Activated naive CD4-positive, alpha-beta T cell treated with anti-CD3 and anti-CD28 coated beads, Interleukin-2, amount 10 ng/mL, durations not matched to agents 7 days and 5 days (primary cell): ENCODE results near the gene BAK1.

ENCODE experiments used
- CTCF ChIA-PET: fragments of 350-600 bp; sonication (Branson Sonifier 250); formaldehyde crosslinking; loops from one replicate; lab custom pipeline; 2021; ENCODE audit warnings: antibody characterized with exemption; lab: Charles Lee
- DNase-seq: peaks from one replicate; pipeline ENCODE4 v3.0.0-alpha.2; 2020
- H3K27ac Mint-ChIP-seq: one replicate; pipeline ENCODE4 v1.8.0; 2021; ENCODE audit warnings: mild to moderate bottlenecking, moderate library complexity, mixed read lengths
- H3K27me3 Mint-ChIP-seq: one replicate; pipeline ENCODE4 v1.8.0; 2021; ENCODE audit warnings: mild to moderate bottlenecking, mixed read lengths
- H3K36me3 Mint-ChIP-seq: one replicate; pipeline ENCODE4 v1.8.0; 2021; ENCODE audit warnings: mixed read lengths
- H3K4me1 Mint-ChIP-seq: one replicate; pipeline ENCODE4 v1.8.0; 2021; ENCODE audit warnings: mixed read lengths
- H3K4me3 Mint-ChIP-seq: one replicate; pipeline ENCODE4 v1.8.0; 2021; ENCODE audit warnings: mild to moderate bottlenecking, moderate library complexity, mixed read lengths
- H3K9me3 Mint-ChIP-seq: one replicate; pipeline ENCODE4 v1.8.0; 2021; ENCODE audit warnings: mixed read lengths

BAK1 gene

DNA sequence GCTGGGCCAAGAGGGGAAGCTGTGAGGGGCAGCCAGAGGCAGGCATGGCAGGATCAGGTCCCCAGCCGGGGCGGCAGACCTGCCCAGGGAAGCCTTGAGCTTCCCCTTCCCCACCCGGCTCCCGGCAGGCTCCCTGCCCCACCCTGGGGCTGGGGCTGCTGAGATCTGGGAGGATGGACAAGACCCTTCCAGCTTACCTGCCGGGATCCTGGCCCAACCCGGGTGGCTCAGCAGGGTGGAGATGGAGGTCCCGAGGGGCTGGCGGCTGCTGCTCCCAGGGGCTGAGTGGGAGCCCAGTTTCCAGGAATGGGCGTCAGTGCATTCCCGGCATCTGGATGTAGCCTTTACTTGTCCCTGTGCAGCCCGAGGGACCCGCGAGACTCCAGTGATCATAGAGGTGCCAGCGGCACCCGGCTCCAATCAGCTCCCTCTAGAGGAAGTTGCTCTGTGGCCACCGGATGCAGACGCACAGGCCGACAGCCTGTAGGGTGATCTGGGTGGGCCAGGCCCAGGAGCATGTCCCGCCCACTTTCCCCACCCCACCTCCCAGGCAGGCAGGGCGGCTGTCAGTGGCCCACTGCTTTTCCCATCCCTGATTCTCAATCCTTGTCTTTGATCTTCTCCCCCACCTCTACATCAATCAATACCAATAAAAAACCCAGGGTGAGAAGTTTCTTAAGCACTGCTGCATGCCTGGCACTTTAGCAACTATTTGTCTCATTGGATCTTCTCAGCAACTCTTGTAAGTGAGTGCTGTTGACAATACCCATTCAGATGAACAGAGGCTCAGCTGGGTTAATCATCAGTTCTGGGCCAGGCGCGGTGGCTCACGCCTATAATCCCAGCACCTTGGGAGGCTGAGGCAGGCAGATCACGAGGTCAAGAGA lies at the start of gene BAK1:
BAK1 (minus strand) TSS at position 449 of the 887 bp plus-strand sequence. CDS start 2,672 bp downstream, outside the sequence.
- Mint-ChIP-seq H3K4me1 (peaks cover 51% of the 10 kb centered on the region), H3K36me3 (peaks cover 28% of the 10 kb centered on the region), H3K27me3 (no peaks in the 10 kb centered on the region), H3K27ac (peak within 1 kb of the TSS; percentile 94), H3K9me3 (no peaks in the 10 kb centered on the region), H3K4me3 (peak within 1 kb of the TSS; percentile 94)
- peak; percentile 93 for DNase-seq
- CTCF ChIA-PET: interaction anchor here (0.6 to 3.2 kb wide), 11 partner anchors 10 to 319 kb away, joined by 3 to 9 read pairs (median 5); partner anchors contain the start of genes CUTA and ZBTB9

- CTCF ChIA-PET: interaction anchor here (0.9 kb wide), 1 partner anchor 21 kb away, joined by 3 read pairs; no protein-coding TSS in a partner anchor
- no peak for DNase-seq
- Mint-ChIP-seq H3K27ac (peak overlapping the region; percentile 73), H3K9me3 (no peaks in the 10 kb centered on the region), H3K4me1 (peaks cover 69% of the 10 kb centered on the region), H3K4me3 (no peak overlapping the region), H3K27me3 (no peaks in the 10 kb centered on the region), H3K36me3 (peaks cover 43% of the 10 kb centered on the region)
These were observed 48.4 kb upstream of the BAK1 start for GRCh38 chr6:33628401-33628964.

DNA sequence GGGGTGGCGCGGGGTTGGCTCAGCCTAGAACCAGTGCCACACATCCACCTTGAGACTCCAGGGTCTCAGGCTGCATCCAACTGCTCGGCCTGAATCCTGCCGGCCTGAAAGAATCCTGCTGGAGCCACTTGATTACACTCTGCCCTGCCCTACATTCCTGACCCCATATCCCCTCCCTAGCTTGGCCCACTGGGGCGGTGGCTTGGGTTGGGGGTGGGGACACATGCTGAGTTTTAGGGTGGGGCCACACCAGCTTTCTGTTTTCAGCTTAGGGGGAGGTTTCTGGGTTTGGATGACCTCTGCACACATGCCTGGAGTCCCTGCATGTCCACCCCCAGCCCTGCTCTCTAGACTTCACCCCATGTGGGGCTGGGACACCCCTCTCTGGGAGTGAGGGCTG lies 47.8 kb upstream of the BAK1 start:
- H3K27me3 Mint-ChIP-seq: no peaks in the 10 kb centered on the region
- peaks cover 70% of the 10 kb centered on the region for H3K4me1 Mint-ChIP-seq
- no peaks in the 10 kb centered on the region for H3K9me3 Mint-ChIP-seq
- no peak overlapping the region for H3K27ac Mint-ChIP-seq
- peaks cover 43% of the 10 kb centered on the region for H3K36me3 Mint-ChIP-seq
- DNase-seq: no peak
- H3K4me3 Mint-ChIP-seq: no peak overlapping the region
- CTCF ChIA-PET: interaction anchor here (0.9 kb wide), 1 partner anchor 21 kb away, joined by 3 read pairs; no protein-coding TSS in a partner anchor

DNA sequence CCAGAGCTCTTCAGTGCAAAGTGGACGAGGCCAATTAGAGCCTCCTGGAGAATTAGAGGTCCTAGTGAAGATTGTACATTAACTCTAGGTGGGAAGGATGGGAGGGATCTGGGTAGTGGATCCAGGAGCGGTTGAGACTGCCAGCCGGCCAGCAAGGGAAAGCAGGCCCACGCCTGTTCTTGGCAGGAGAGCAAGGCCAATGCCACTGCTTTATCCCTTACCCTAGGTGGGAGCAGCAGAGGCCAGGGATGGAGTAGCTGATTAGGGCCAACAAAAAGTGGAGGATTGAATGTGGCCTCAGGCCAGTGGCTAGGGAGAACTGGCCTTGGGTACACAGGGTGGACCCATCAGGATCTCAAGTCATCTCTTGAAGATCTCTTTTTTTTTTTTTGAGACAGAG lies 44.8 kb upstream of the BAK1 start:
- Mint-ChIP-seq H3K36me3 (peaks cover 28% of the 10 kb centered on the region), H3K4me1 (peaks cover 59% of the 10 kb centered on the region), H3K27me3 (no peaks in the 10 kb centered on the region), H3K9me3 (no peaks in the 10 kb centered on the region), H3K27ac (no peak overlapping the region), H3K4me3 (no peak overlapping the region)
- CTCF ChIA-PET: interaction anchor here (1.5 kb wide), 1 partner anchor 38 kb away, joined by 3 read pairs; no protein-coding TSS in a partner anchor
- DNase-seq: no peak

GRCh38 chr6:33623895-33624381 lies 43.9 kb upstream of the BAK1 start:
- peak overlapping the region; percentile 86 for H3K4me3 Mint-ChIP-seq
- CTCF ChIA-PET: interaction anchor here (1.5 kb wide), 1 partner anchor 37 kb away, joined by 3 read pairs; no protein-coding TSS in a partner anchor
- H3K27me3 Mint-ChIP-seq: no peaks in the 10 kb centered on the region
- no peaks in the 10 kb centered on the region for H3K9me3 Mint-ChIP-seq
- DNase-seq: no peak
- H3K4me1 Mint-ChIP-seq: peaks cover 64% of the 10 kb centered on the region
- H3K27ac Mint-ChIP-seq: peak overlapping the region; percentile 35
- peaks cover 28% of the 10 kb centered on the region for H3K36me3 Mint-ChIP-seq

DNA sequence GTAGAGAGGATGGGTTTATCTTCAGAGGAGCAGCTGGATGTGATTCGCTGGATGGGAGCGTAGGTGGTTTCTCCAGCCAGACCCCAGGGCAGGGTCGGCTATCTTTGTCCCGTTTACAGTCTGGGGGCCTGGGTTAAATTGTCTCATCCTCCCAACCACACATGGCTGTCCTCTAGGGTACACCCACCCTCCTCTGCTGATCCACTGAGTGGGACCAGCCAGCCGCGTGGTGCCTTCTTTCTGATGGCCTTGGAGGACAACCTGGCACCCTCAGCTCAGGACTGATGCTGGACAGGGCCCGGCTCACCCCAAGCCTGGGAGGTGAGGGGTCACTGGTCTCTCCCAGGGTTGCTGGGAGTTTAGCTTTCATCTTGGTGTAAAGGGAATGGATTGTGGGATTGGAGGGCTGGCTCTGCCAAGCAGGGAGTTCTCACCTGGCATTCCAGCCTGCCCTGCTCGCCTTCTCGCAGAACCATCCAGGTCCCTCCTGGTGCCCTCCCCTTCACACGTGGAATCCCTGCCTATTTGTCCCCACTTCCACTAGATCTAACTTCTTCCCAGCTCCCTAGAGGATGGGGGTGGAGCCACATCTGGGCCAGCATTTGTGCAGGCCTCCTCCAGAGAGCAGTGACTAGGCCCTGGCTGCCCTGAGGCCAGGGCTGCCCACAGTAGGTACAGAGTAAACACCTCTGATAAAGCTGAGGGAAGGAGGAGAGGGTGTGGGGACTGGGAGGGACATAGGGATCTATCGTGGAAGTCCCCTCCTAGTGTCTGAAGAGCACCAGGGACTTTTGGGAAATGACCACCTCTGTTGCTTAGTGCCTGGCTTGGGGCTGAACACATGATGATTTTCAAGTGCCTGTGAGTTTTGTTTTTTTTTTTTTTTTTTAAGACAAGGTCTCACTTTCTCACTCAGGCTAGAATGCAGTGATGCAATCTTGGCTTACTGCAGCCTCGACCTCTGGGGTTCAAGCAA lies 42.7 kb upstream of the BAK1 start:
- CTCF ChIA-PET: interaction anchor here (1.8 to 2.3 kb wide), 3 partner anchors 10 to 78 kb away, joined by 6 to 12 read pairs (median 11); no protein-coding TSS in a partner anchor
- Mint-ChIP-seq H3K4me3 (peak overlapping the region; percentile 86), H3K27ac (peak overlapping the region; percentile 77), H3K27me3 (no peaks in the 10 kb centered on the region), H3K9me3 (no peaks in the 10 kb centered on the region), H3K36me3 (peaks cover 23% of the 10 kb centered on the region), H3K4me1 (peaks cover 63% of the 10 kb centered on the region)
- DNase-seq: no peak

DNA sequence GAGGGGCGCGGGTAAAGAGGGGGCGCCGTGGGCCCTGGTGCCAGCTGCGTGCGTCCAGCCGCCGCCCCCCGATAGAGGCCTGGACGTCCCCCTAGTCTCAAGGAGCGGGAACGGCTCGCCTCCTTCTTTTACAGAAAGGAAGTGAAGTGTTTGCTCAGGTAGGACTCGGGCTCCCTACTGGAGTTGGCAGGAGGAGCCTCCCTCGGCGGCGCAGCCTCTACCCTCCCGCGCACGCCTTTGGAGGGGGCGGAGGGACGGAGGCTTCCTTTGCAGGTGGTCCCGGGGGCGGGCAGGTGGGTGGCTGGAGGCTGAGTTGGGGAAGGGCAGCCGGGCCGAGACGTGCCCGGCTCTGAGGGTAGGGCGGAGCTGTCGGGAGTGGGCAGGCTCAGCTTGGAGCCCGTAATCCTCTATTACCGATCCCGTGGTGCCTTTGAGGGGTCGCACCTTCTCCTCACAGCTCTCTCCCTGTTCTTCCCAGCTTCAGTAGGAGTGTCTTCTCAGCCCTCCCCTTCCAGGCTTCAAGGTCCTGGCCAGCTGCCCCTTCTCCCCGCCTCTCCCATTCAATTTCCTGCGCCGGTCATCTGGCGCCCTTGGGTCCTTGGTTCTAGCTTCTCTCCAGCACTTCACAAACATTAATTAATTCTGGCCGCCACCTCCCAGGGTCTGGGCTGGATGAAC lies 41.8 kb upstream of the BAK1 start:
- CTCF ChIA-PET: interaction anchor here (0.5 to 2.3 kb wide), 4 partner anchors 11 to 79 kb away, joined by 3 to 12 read pairs (median 8); no protein-coding TSS in a partner anchor
- Mint-ChIP-seq H3K36me3 (peaks cover 23% of the 10 kb centered on the region), H3K27ac (peak overlapping the region; percentile 77), H3K4me1 (peaks cover 61% of the 10 kb centered on the region), H3K9me3 (no peaks in the 10 kb centered on the region), H3K27me3 (no peaks in the 10 kb centered on the region), H3K4me3 (peak overlapping the region; percentile 86)
- DNase-seq: peak; percentile 68

- peak; percentile 86 for DNase-seq
- Mint-ChIP-seq H3K4me1 (peaks cover 66% of the 10 kb centered on the region), H3K9me3 (no peaks in the 10 kb centered on the region), H3K36me3 (peaks cover 19% of the 10 kb centered on the region), H3K4me3 (peak within 1 kb of the TSS; percentile 93), H3K27me3 (no peaks in the 10 kb centered on the region), H3K27ac (peak within 1 kb of the TSS; percentile 95)
- CTCF ChIA-PET: interaction anchor here (0.5 to 2.3 kb wide), 7 partner anchors 10 to 80 kb away, joined by 3 to 12 read pairs (median 6); no protein-coding TSS in a partner anchor
These were observed 41.0 kb upstream of the BAK1 start, which contains the start of gene ITPR3 for GRCh38 chr6:33620856-33621710. Gene ITPR3 (plus strand): TSS chr6:33621322. CDS start chr6:33621603, 281 bp downstream.

DNA sequence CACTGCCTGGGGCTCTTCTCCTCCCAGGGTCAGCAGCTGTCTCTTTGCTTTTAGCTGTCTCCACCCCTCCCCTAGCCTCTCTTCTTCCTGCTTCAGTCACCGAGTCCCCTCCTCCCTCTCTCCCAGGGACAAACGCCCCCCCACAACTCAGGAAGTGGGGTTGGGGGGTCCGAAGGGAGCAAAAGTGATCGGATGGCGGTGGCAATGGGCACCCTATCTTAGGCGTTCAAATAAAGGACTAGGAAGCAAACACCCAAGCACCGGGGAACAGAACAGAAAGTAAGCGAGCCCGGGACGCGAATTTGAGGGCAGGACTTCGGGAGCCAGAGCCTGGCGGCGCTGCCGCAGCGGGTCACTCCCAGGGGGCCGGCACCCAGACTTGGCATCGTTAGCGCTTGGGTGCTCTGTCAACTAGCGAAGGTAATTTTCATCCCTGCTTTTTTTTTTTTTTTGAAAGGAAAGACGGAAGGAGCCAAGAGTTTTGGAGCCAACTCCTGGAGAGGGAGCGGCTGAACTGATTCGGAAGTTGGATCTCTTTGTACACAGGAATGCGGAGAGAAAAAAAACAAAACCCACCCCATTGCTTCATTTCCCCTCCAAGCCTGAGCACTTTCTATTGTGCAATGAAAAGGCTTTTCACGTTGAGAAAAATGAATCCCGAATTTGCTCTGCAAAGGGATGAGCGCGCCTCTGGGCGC lies 40.2 kb upstream of the BAK1 start:
- no peaks in the 10 kb centered on the region for H3K9me3 Mint-ChIP-seq
- DNase-seq: peak; percentile 69
- CTCF ChIA-PET: interaction anchor here (0.9 to 2.3 kb wide), 6 partner anchors 9 to 81 kb away, joined by 3 to 11 read pairs (median 6); no protein-coding TSS in a partner anchor
- peaks cover 65% of the 10 kb centered on the region for H3K4me1 Mint-ChIP-seq
- H3K27me3 Mint-ChIP-seq: no peaks in the 10 kb centered on the region
- peak overlapping the region; percentile 93 for H3K4me3 Mint-ChIP-seq
- peak overlapping the region; percentile 95 for H3K27ac Mint-ChIP-seq
- peaks cover 17% of the 10 kb centered on the region for H3K36me3 Mint-ChIP-seq

GRCh38 chr6:33619166-33619840 lies 39.2 kb upstream of the BAK1 start:
- DNase-seq: no peak
- H3K4me1 Mint-ChIP-seq: peaks cover 59% of the 10 kb centered on the region
- CTCF ChIA-PET: interaction anchor here (0.9 to 3.7 kb wide), 3 partner anchors 11 to 40 kb away, joined by 3 to 18 read pairs (median 8); no protein-coding TSS in a partner anchor
- H3K4me3 Mint-ChIP-seq: peak overlapping the region; percentile 93
- peaks cover 11% of the 10 kb centered on the region for H3K36me3 Mint-ChIP-seq
- no peaks in the 10 kb centered on the region for H3K27me3 Mint-ChIP-seq
- peak overlapping the region; percentile 95 for H3K27ac Mint-ChIP-seq
- no peaks in the 10 kb centered on the region for H3K9me3 Mint-ChIP-seq

- no peak overlapping the region for H3K4me3 Mint-ChIP-seq
These were observed 36.8 kb upstream of the BAK1 start for GRCh38 chr6:33616913-33617312.

More at GRCh38 chr6:33616913-33617312, 36.8 kb upstream of the BAK1 start:
- Mint-ChIP-seq H3K9me3 (no peaks in the 10 kb centered on the region), H3K27ac (no peak overlapping the region), H3K4me1 (peaks cover 47% of the 10 kb centered on the region), H3K27me3 (peaks cover 10% of the 10 kb centered on the region), H3K36me3 (no peaks in the 10 kb centered on the region)
- CTCF ChIA-PET: interaction anchor here (3.7 kb wide), 1 partner anchor 9 kb away, joined by 18 read pairs; no protein-coding TSS in a partner anchor
- DNase-seq: no peak
